Panc1 (cell line): ENCODE data around the gene UPF2. TPM values are rescaled to one million over a fixed set of nuclear protein-coding genes. Genes with fewer than 3 reads are reported as not detected.

Experiments
- ATAC-seq: fragments of 200-7000 bp; cut with Tn5 transposase; 2 replicates; pipeline ENCODE4 v1.9.1; 2020; ENCODE audit warnings: mild to moderate bottlenecking, moderate library complexity
- BruUV-seq: library from RNA; stranded (reverse); fragments of 400-500 nt; replicated peaks from 2 replicates; lab custom pipeline; 2021; lab: Mats Ljungman, UMichigan
- CTCF ChIA-PET: fragments of 300-600 bp; sonication (Branson Sonifier 250); formaldehyde crosslinking; loops from one replicate; lab custom pipeline; 2022; ENCODE audit warnings: antibody characterized with exemption; lab: Charles Lee
- POLR2A ChIA-PET: fragments of 300-600 bp; sonication (Branson Sonifier 250); formaldehyde crosslinking; loops from one replicate; lab custom pipeline; 2022; ENCODE audit warnings: antibody characterized with exemption; lab: Charles Lee
- DNase-seq: peaks from one replicate; pipeline ENCODE4 v3.0.0-alpha.2; 2010; ENCODE audit warnings: low read depth, low spot score
- H3K27ac ChIP-seq: 2 replicates; pipeline ENCODE4 v1.5.1; 2011; ENCODE audit warnings: mild to moderate bottlenecking, low read length, inconsistent platforms
- H3K27me3 ChIP-seq: fragments of 200-500 bp; sonication (Bioruptor generic); 2 replicates; pipeline ENCODE4 v1.6.0; 2014; ENCODE audit warnings: low read length, inconsistent platforms; ENCODE audit not compliant: control insufficient read depth, insufficient read depth
- H3K36me3 ChIP-seq: fragments of 200-500 bp; sonication (Bioruptor generic); 2 replicates; pipeline ENCODE4 v1.5.1; 2014; ENCODE audit warnings: inconsistent platforms, mild to moderate bottlenecking, low read length, moderate library complexity; ENCODE audit not compliant: control insufficient read depth, insufficient read depth
- H3K4me1 ChIP-seq: 2 replicates; pipeline ENCODE4 v1.5.1; 2011; ENCODE audit warnings: inconsistent platforms, mild to moderate bottlenecking, low read length, moderate library complexity; ENCODE audit not compliant: control insufficient read depth, insufficient read depth
- H3K4me3 ChIP-seq, 2 experiments: 2 replicates each; pipeline ENCODE4 v1.5.1; 2011 to 2012; ENCODE audit warnings: low read depth in 2 of 2, low read length in 2 of 2, mild to moderate bottlenecking in 2 of 2, inconsistent platforms in 1 of 2, moderate library complexity in 1 of 2
- H3K9me3 ChIP-seq: fragments of 200-500 bp; sonication (Bioruptor generic); 2 replicates; pipeline ENCODE4 v1.5.1; 2014; ENCODE audit warnings: low read depth, mild to moderate bottlenecking, inconsistent platforms, low read length, moderate library complexity; ENCODE audit not compliant: control insufficient read depth, insufficient read depth
- CTCF ChIP-seq: fragments of 450-650 bp; IDR thresholded peaks from 2 replicates; pipeline ENCODE4 v1.5.1; 2017; ENCODE audit warnings: mild to moderate bottlenecking
- POLR2AphosphoS5 ChIP-seq: IDR thresholded peaks from 2 replicates; pipeline ENCODE4 v1.6.1; 2012; ENCODE audit warnings: mild to moderate bottlenecking, low read depth, low read length, moderate library complexity
- REST ChIP-seq, 2 experiments: IDR thresholded peaks; 2 replicates each; pipeline ENCODE4 v1.6.1; 2011 to 2012; ENCODE audit warnings: low read depth in 2 of 2, control low read depth in 1 of 2, low read length in 1 of 2, mild to moderate bottlenecking in 1 of 2, moderate library complexity in 1 of 2; ENCODE audit not compliant: insufficient read depth in 1 of 2
- SIN3A ChIP-seq: IDR thresholded peaks from 2 replicates; pipeline ENCODE4 v1.6.1; 2012; ENCODE audit warnings: low read depth, mild to moderate bottlenecking, low read length, moderate library complexity, borderline replicate concordance; ENCODE audit not compliant: insufficient read depth
- TCF7L2 ChIP-seq: IDR thresholded peaks from 2 replicates; pipeline ENCODE4 v1.6.1; 2011; ENCODE audit warnings: mild to moderate bottlenecking, low read depth, low read length, inconsistent platforms
- in situ Hi-C: cut with HindIII; loops from 2 replicates; pipeline ENCODE4 v1.10.0; 2016; ENCODE audit warnings: low sequenced_read_pairs, low pct_unique_long_range_greater_than_20kb
- intact Hi-C: fragments of 100-400 bp; cut with micrococcal nuclease; formaldehyde crosslinking; loops from one replicate; pipeline ENCODE4 v1.10.0; 2022; ENCODE audit not compliant: unreplicated experiment
- total RNA-seq: library from RNA; stranded (reverse); gene quantifications from one replicate; pipeline ENCODE4 v1.2.1, GENCODE V29; 2021; ENCODE audit not compliant: unreplicated experiment

The UPF2 gene
- total RNA-seq, 1 experiment from 2014 or later: 19.1 TPM

- DNase-seq: no peak
- intact Hi-C loops: loop anchor here (10.0 kb wide), 1 partner anchor 204 kb away; no protein-coding TSS in a partner anchor
- no peak overlapping the region for H3K27ac ChIP-seq
- no peak for TF ChIP-seq REST (IDR thresholded peaks at IDR 0.05; ENCODE audit: insufficient read depth in 1 of 2, low read depth in 2 of 2, low read length in 1 of 2)
- TF ChIP-seq SIN3A: no peak
- no peak for TF ChIP-seq POLR2AphosphoS5
- no peak for TF ChIP-seq CTCF
- TF ChIP-seq TCF7L2: no peak
- CTCF ChIA-PET: no interaction called here
- no peaks in the 10 kb centered on the region for H3K9me3 ChIP-seq
- no peaks in the 10 kb centered on the region for H3K27me3 ChIP-seq
- H3K4me1 ChIP-seq: no peaks in the 10 kb centered on the region
- POLR2A ChIA-PET: interaction anchor here (0.5 kb wide), 1 partner anchor 981 kb away, joined by 8 read pairs; no protein-coding TSS in a partner anchor
- H3K36me3 ChIP-seq: peaks cover 2% of the 10 kb centered on the region; the same call in 1 of the 2 replicates
- no TSS peak for BruUV-seq
- H3K4me3 ChIP-seq: no peak overlapping the region
- ATAC-seq: no peak
- in situ Hi-C loops: no loop called here
Measured at GRCh38 chr10:11988924-11989323, 53.7 kb downstream of the UPF2 start.

- Histone ChIP-seq H3K27ac (no peak overlapping the region), H3K36me3 (peaks cover 2% of the 10 kb centered on the region; the same call in 1 of the 2 replicates), H3K4me3 (no peak overlapping the region), H3K27me3 (no peaks in the 10 kb centered on the region), H3K4me1 (no peaks in the 10 kb centered on the region), H3K9me3 (no peaks in the 10 kb centered on the region)
- POLR2A ChIA-PET: no interaction called here
- peak; percentile 66; the same call in 1 of the 2 replicates for ATAC-seq
- peak; percentile 55 for DNase-seq
- BruUV-seq: no TSS peak
- CTCF ChIA-PET: interaction anchor here (1.2 to 1.3 kb wide), 2 partner anchors 192 to 203 kb away, joined by 3 read pairs; no protein-coding TSS in a partner anchor
- in situ Hi-C loops (no loop called here), intact Hi-C loops (loop anchor here (10.0 kb wide), 1 partner anchor 202 kb away; no protein-coding TSS in a partner anchor)
- TF ChIP-seq TCF7L2 (no peak), CTCF (peak; percentile 81)
Measured at GRCh38 chr10:11986593-11987216, 55.9 kb downstream of the UPF2 start.
